AG04450 (cell line): ENCODE measurements around the gene SEMA6D. TPM values are rescaled to one million over a fixed set of nuclear protein-coding genes. Genes with fewer than 3 reads are reported as not detected.

ENCODE experiments used
- CTCF ChIA-PET: fragments of 300-600, 350-600 bp; formaldehyde crosslinking; extraction: SDS; loops from one replicate; lab custom pipeline; 2022; ENCODE audit warnings: antibody characterized with exemption, inconsistent platforms; lab: Charles Lee
- POLR2A ChIA-PET: fragments of 350-600 bp; formaldehyde crosslinking; extraction: SDS; loops from one replicate; lab custom pipeline; 2021; ENCODE audit warnings: antibody characterized with exemption, inconsistent platforms; lab: Yijun Ruan, JAX
- DNase-seq: peaks from one replicate; pipeline ENCODE4 v3.0.0-alpha.2; 2011; ENCODE audit warnings: low read depth, low spot score
- H3K27ac ChIP-seq: one replicate; pipeline ENCODE4 v1.5.1; 2012; ENCODE audit warnings: low read depth, low read length, control low read depth
- H3K27me3 ChIP-seq: one replicate; pipeline ENCODE4 v1.6.0; 2012; ENCODE audit warnings: low read length; ENCODE audit not compliant: control insufficient read depth, insufficient read depth
- H3K4me3 ChIP-seq: 2 replicates; pipeline ENCODE4 v1.5.1; 2011; ENCODE audit warnings: mild to moderate bottlenecking, low read depth, low read length, control low read depth
- H3K9me3 ChIP-seq: 2 replicates; pipeline ENCODE4 v1.5.1; 2012; ENCODE audit warnings: low read length; ENCODE audit not compliant: control insufficient read depth, insufficient read depth
- polyA plus RNA-seq: library from polyadenylated mRNA; depleted of rRNA; stranded (reverse); fragments of >200 nt; gene quantifications from 2 replicates; pipeline ENCODE4 v1.2.3, GENCODE V29; 2011
- TF ChIP-seq, protein P1 (sequence below): IDR thresholded peaks from 2 replicates; pipeline ENCODE4 v1.5.1; 2011; ENCODE audit warnings: low read depth, low read length, control low read depth, inconsistent platforms

SEMA6D gene
- polyA plus RNA-seq, 1 experiment: 10.7 TPM

DNA sequence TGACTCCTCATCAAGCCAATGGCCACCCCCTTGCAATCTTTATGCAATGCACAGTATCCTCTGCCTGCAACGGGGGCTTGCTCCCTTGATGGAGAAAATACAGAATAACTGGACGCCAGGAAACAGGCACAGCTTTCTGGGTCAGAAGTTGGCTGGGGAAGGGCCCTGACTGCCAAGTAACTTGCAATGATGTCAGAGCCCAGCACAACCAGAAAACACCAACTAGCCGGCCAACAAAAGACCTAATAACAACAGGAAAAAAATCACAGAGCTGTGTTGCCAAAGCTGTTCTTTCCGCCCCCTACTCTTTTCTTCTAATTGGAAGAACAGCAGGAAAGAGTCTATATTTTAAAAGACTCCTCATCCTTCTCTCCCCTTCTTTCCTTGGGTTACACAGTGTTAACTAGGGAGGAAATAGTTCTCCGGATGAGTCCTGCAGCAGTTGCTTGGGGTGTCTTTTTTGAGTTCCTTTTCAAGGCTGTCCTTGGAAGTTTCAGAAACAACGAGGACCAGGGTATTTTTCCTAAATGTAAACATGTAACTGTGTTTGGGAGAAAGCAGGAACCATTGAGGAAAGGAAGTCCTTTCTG lies 1.4 kb upstream of the SEMA6D start:
- no peaks in the 10 kb centered on the region for H3K27me3 ChIP-seq
- no peak overlapping the region for H3K27ac ChIP-seq
- POLR2A ChIA-PET: no interaction called here
- no peak for DNase-seq
- no peak overlapping the region for H3K4me3 ChIP-seq
- H3K9me3 ChIP-seq: no peaks in the 10 kb centered on the region
- TF ChIP-seq, protein P1, sequence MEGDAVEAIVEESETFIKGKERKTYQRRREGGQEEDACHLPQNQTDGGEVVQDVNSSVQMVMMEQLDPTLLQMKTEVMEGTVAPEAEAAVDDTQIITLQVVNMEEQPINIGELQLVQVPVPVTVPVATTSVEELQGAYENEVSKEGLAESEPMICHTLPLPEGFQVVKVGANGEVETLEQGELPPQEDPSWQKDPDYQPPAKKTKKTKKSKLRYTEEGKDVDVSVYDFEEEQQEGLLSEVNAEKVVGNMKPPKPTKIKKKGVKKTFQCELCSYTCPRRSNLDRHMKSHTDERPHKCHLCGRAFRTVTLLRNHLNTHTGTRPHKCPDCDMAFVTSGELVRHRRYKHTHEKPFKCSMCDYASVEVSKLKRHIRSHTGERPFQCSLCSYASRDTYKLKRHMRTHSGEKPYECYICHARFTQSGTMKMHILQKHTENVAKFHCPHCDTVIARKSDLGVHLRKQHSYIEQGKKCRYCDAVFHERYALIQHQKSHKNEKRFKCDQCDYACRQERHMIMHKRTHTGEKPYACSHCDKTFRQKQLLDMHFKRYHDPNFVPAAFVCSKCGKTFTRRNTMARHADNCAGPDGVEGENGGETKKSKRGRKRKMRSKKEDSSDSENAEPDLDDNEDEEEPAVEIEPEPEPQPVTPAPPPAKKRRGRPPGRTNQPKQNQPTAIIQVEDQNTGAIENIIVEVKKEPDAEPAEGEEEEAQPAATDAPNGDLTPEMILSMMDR: no peak
- CTCF ChIA-PET: interaction anchor here (1.1 to 6.8 kb wide), 2 partner anchors 14 to 521 kb away, joined by 4 to 57 read pairs; no protein-coding TSS in a partner anchor

DNA sequence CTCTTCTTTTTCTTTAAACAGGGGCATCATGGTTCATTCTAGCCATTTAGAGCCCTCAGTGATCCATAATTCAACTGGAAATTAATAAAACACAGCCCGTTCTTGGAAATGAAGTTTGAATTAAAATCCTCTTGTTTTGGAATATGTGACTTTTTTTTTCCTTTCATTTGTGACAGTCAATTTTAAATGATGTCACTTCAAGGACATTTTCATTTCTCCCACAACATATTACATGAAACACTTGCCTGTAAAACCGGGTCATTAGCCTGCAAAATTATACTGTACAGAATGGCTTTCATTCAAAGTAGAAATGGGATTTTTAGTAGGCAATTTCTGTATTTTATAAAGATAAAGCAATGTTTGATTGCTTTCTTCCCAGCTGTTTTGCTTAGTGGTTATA lies 789 bp upstream of the SEMA6D start:
- Histone ChIP-seq H3K9me3 (no peaks in the 10 kb centered on the region), H3K4me3 (no peak overlapping the region; the same call in 1 of the 2 replicates), H3K27me3 (no peaks in the 10 kb centered on the region), H3K27ac (no peak overlapping the region)
- POLR2A ChIA-PET: interaction anchor here (0.6 to 0.7 kb wide), 3 partner anchors 29 to 1078 kb away, joined by 3 read pairs; no protein-coding TSS in a partner anchor
- TF ChIP-seq, protein P1: no peak
- no peak for DNase-seq
- CTCF ChIA-PET: interaction anchor here (0.6 to 6.8 kb wide), 7 partner anchors 8 to 569 kb away, joined by 3 to 57 read pairs (median 4); no protein-coding TSS in a partner anchor

DNA sequence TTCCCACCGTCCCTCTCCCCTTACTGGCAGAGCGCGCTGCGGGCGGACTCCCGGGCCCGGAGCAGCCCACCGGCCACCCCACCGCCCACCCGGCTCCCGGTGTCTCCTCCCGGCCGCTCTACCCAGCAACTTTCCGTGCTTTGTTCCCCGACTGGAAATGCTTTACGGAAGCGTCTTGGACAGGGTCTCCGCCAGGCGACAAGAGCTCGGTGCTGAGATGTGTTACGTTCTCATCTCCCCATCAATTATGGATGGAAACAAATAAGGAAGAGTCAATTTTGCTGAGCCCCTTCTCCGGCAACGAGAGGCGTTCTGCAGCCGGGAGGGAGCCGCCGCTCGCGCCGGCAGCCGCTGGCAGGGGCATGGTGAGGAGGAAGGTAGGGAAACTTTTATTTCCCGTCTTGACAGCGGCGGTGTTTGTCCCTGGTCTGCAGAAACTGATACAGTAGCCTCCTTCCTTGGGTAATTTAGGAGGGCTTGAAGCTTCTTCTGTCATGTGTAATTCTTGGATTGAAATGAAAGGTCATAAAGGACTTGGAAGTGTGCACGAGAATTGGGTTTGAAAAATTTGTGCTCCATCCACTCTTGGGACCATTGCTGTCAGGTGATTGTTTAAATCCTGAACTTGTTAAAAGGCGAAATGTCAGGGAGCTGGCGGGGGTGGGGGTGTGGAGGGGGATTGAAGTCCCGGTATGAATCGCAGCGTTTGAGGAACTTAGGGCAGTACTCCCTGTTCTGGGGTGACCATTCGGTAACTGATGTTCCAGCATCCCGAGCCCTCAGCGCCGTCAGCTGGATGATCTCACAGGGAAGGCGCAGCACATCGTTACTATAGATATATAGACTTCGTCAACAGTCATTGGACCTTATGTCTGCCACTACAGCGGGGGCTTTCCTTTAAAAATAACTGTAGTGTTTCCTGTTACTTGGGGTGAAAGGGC lies 1.5 kb downstream of the SEMA6D start:
- ChIA-PET CTCF (interaction anchor here (0.6 to 6.8 kb wide), 6 partner anchors 17 to 703 kb away, joined by 3 to 57 read pairs (median 9); no protein-coding TSS in a partner anchor), POLR2A (interaction anchor here (0.7 to 1.5 kb wide), 3 partner anchors 17 to 258 kb away, joined by 3 to 7 read pairs (median 7); no protein-coding TSS in a partner anchor)
- no peaks in the 10 kb centered on the region for H3K9me3 ChIP-seq
- TF ChIP-seq, protein P1: 0 out of 2 replicates have a peak, but pooled peaks have one; percentile 5
- H3K27me3 ChIP-seq: no peaks in the 10 kb centered on the region
- DNase-seq: no peak
- peak overlapping the region; percentile 74 for H3K4me3 ChIP-seq
- peak overlapping the region; percentile 33 for H3K27ac ChIP-seq

DNA sequence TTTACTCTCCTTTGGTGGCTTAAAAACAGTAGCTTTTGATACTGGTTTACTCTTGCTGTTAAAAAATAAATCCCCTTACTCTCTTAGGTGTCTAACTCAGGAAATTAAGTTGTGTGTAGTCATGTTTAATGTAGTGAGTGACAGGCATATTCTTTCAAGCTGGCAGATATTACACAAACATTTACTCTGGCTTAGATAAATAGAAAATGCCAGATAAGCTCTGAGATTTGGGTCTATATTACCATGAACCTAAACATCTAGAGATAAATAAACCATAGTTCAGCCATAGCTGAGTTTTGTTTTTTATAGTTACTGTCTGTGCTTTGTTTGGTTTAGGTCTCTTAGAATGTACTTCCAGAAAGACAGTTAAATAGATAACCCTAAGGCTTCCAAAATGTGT lies 2.4 kb downstream of the SEMA6D start:
- POLR2A ChIA-PET: no interaction called here
- H3K27me3 ChIP-seq: no peaks in the 10 kb centered on the region
- no peaks in the 10 kb centered on the region for H3K9me3 ChIP-seq
- H3K4me3 ChIP-seq: no peak overlapping the region; the same call in 1 of the 2 replicates
- no peak overlapping the region for H3K27ac ChIP-seq
- DNase-seq: no peak
- TF ChIP-seq, protein P1: no peak
- CTCF ChIA-PET: interaction anchor here (0.8 to 6.8 kb wide), 5 partner anchors 8 to 524 kb away, joined by 3 to 57 read pairs (median 6); no protein-coding TSS in a partner anchor
